ENCODE measurements around the gene POLR2E.
A peak's percentile ranks its signal among the peaks of the same experiment; 100 is the strongest.

GRCh38 chr19:1113030-1113985, 18.1 kb upstream of the POLR2E start:
- TF ChIP-seq ZNF133 (CRISPR knock-in tag; IDR thresholded peaks at IDR 0.05) (no peak), CTCF (IDR thresholded peaks at IDR 0.05 in 2 of 3, conservative IDR thresholded peaks at IDR 0.05 in 1 of 3; ENCODE audit: insufficient read depth in 2 of 3, low read depth in 1 of 3, low read length in 3 of 3) (peak; percentile 86 to 93 (median 89)), PRDM10 (IDR thresholded peaks at IDR 0.05; ENCODE audit: partially characterized antibody) (peak; percentile 78), NFATC3 (IDR thresholded peaks at IDR 0.05) (no peak), USF2 (CRISPR knock-in tag; IDR thresholded peaks at IDR 0.05) (no peak), GTF2E2 (tag; IDR thresholded peaks at IDR 0.05) (no peak), ETS2 (tag; IDR thresholded peaks at IDR 0.05; ENCODE audit: borderline replicate concordance, poor library complexity, severe bottlenecking) (no peak), MAZ (CRISPR knock-in tag; conservative IDR thresholded peaks at IDR 0.05 in 1 of 2, IDR thresholded peaks at IDR 0.05 in 1 of 2) (peak; percentile 83 to 99), KLF13 (tag; IDR thresholded peaks at IDR 0.05; ENCODE audit: borderline replicate concordance, low read depth) (peak; percentile 79; the same call in 1 of the 2 replicates)

Measured in K562 (cell line).